ENCODE measurements around the gene COL5A1.

COL5A1 gene

DNA sequence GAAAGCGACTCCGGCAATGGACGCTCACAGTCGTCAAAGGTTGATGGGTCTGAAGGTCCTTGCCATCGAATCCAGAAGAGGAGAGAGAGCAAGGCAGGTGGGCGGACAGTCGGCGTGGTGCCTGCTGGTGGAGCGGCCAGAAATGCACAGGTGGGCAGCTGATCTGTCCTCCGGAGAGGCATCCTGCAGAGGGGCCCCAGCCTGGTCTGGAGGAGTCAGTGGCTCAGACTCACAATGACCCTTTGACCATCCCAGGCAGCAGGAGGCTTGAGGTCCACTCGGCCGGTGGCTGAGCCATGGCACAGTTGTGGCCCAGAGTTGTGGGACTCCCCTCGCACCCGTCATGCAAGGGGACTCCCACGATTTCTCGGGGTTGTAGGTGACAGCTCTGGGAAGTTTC, 204.6 kb downstream of the COL5A1 start:
- no peak overlapping the region for H3K4me3 ChIP-seq (ENCODE audit: control insufficient read depth, low read depth, low read length)
- TF ChIP-seq CTCF (IDR thresholded peaks at IDR 0.05; ENCODE audit: control insufficient read depth, insufficient read depth, low read depth, low read length, missing control alignments), result no peak
- DNase-seq (ENCODE audit: low read depth), result no peak

DNA sequence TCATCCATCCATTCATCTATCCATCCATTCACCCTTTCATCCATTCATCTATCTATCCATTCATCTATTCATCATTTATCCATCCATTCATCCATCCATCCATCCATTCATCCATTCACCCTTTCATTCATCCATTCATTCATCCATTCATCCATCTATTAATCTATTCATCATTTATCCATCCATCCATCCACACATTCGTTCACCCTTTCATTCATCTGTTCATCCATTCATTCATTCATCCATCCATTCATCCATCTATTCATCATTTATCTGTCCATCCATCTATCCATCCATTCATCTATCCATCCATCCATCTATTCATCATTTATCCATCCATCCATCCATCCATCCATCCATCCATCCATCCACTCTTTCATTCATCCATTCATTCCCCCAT, 205.1 kb downstream of the COL5A1 start:
- H3K4me3 ChIP-seq (ENCODE audit: control insufficient read depth, low read depth, low read length), result no peak overlapping the region
- TF ChIP-seq CTCF (IDR thresholded peaks at IDR 0.05; ENCODE audit: control insufficient read depth, insufficient read depth, low read depth, low read length, missing control alignments), result no peak
- DNase-seq (ENCODE audit: low read depth), result no peak

DNA sequence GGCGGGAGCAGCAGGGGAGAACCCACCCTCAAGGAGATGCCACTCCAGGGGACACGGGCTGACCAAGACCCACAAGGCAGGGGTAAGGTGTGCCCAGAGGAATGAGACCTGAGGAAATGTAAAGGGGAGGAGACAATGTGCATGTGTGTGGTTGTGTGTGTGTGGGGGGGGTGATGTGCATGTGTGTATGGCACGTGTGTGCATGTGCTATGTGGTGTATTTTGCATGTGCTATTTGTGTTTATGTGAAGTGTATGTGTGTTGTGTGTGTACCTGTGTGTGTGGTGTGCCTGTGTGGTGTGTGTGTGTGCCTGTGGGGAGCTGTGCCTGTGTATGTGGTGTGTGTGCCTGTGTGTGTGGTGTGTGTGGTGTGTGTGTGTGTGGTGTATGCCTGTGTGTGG, 205.5 kb downstream of the COL5A1 start:
- no peak for TF ChIP-seq CTCF (IDR thresholded peaks at IDR 0.05; ENCODE audit: control insufficient read depth, insufficient read depth, low read depth, low read length, missing control alignments)
- no peak overlapping the region for H3K4me3 ChIP-seq (ENCODE audit: control insufficient read depth, low read depth, low read length)
- DNase-seq (ENCODE audit: low read depth), result no peak

DNA sequence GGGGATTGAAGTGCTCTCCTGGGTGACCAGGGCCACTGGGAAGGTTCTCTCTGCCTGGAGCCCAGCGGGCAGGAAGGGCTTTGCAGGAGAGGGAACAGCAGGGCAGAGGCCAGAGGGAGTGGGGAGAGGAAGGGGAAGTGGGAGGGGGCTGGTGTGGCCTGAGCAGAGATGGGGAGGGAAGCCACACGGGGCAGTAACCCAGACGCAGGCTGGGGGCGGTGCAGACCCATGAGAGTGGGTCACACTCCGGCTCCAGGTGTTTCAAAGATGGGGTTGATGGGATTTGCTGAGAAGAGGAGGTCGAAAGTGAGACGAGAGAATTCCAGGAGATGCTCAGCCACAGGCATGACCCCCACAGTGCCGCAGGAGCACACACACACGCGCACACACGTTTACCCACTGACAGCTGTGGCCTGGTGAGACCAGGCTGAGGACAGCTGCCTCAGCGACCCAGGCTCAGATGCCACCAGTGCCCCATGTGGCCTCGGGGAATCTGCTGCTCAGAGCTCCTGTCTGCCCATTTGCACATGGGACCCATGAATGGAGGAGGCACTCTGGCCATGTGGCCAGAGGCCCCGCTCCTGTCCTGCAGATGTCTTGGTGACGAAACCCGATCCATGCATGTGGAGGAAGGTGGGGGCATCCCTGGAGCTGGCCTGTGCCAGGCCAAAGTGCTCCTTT, 206.3 kb downstream of the COL5A1 start:
- H3K4me3 ChIP-seq (ENCODE audit: control insufficient read depth, low read depth, low read length), result no peak overlapping the region
- no peak for TF ChIP-seq CTCF (IDR thresholded peaks at IDR 0.05; ENCODE audit: control insufficient read depth, insufficient read depth, low read depth, low read length, missing control alignments)
- no peak for DNase-seq (ENCODE audit: low read depth)

- H3K4me3 ChIP-seq (ENCODE audit: control insufficient read depth, low read depth, low read length), result no peak overlapping the region
- no peak for DNase-seq (ENCODE audit: low read depth)
- no peak for TF ChIP-seq CTCF (IDR thresholded peaks at IDR 0.05; ENCODE audit: control insufficient read depth, insufficient read depth, low read depth, low read length, missing control alignments)
Measured at GRCh38 chr9:134848504-134848903, 206.9 kb downstream of the COL5A1 start.

DNA sequence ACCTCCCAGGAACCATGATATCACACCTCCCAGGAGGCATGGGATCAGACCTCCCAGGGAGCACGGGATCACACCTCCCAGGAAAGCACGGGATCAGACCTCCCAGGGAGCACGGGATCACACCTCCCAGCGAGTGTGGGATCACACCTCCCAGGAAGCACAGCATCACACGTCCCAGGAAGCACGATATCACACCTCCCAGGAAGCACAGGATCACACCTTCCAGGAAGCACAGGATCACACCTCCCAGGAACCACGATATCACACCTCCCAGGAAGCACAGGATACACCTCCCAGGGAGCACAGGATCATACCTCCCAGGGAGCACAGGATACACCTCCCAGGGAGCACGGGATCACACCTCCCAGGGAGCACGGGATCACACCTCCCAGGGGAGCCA, 209.0 kb downstream of the COL5A1 start:
- no peak for TF ChIP-seq CTCF (IDR thresholded peaks at IDR 0.05; ENCODE audit: control insufficient read depth, insufficient read depth, low read depth, low read length, missing control alignments)
- no peak overlapping the region for H3K4me3 ChIP-seq (ENCODE audit: control insufficient read depth, low read depth, low read length)
- no peak for DNase-seq (ENCODE audit: low read depth)

DNA sequence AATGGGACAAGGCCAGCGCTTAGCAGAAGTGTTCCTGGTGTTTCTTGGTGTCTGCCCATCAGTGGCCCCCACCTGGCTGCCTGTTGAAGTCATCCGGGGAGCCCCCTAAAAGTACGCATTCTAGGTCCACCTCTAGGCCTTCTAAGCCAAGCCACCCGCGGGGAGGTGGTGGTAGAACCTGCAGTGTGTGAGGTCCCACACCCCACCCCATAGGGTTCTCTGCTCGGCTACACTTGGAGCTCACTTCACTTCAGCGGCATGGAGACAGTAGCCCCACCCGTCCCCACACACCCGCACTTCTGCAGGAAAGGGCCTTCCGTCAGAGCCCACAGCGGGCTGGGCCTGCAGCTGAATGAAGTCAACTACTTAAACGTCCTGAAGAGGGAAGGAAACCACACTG, 209.4 kb downstream of the COL5A1 start:
- TF ChIP-seq CTCF (IDR thresholded peaks at IDR 0.05; ENCODE audit: control insufficient read depth, insufficient read depth, low read depth, low read length, missing control alignments), result no peak
- H3K4me3 ChIP-seq (ENCODE audit: control insufficient read depth, low read depth, low read length), result no peak overlapping the region
- no peak for DNase-seq (ENCODE audit: low read depth)
